Omental fat pad (tissue), 4 donors: ENCODE results near the gene CPO. TPM values are rescaled to one million over a fixed set of nuclear protein-coding genes. Genes with fewer than 3 reads are reported as not detected.

Experiments
- ATAC-seq: fragments of 150-250 bp; one replicate; pipeline ENCODE4 v1.9.1; 2016; ENCODE audit warnings: mild to moderate bottlenecking, moderate library complexity; ENCODE audit not compliant: low FRiP score
- DNase-seq: peaks from one replicate; pipeline ENCODE4 v3.0.0-alpha.2; 2019; ENCODE audit warnings: low spot score
- total RNA-seq, 4 donors: library from RNA; depleted of rRNA; stranded (reverse); fragments of >200 nt; gene quantifications; one replicate each; pipeline ENCODE4 v1.1.0, GENCODE V29; 2016
- TF ChIP-seq, protein P1 (sequence below), 3 donors: fragments of 450-650 bp; IDR thresholded peaks; one replicate each; pipeline ENCODE4 v1.5.1; 2016 to 2017; ENCODE audit warnings: antibody characterized with exemption in 3 of 3, mild to moderate bottlenecking in 3 of 3, moderate library complexity in 2 of 3

Gene CPO
- total RNA-seq: 1 to 10 TPM in 1 of 4 donors, under 1 TPM in 2, not detected in 1; 0.48 to 2.0 (median 0.69) TPM

DNA sequence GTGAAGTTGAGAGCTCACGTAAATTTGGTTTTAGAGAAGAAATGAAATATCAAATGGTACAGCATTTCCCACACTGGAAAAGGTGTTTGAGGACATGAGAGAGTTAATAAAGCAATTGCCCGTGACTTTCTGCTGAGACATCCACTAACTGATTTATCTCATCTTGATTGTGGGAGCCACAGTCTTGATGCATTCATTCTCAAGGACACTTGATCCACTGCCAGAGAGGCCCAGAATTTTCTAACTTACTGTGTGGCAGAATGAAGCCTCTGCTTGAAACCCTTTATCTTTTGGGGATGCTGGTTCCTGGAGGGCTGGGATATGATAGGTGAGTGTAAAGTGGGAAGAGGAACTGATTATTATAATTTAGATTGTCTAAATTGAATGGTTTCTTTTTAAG, at the start of gene CPO:
TSS of gene CPO (plus strand) at position 179 of the 400 bp plus-strand sequence. CDS start at position 261, 82 bp downstream.
- no peak for DNase-seq
- TF ChIP-seq, protein P1, sequence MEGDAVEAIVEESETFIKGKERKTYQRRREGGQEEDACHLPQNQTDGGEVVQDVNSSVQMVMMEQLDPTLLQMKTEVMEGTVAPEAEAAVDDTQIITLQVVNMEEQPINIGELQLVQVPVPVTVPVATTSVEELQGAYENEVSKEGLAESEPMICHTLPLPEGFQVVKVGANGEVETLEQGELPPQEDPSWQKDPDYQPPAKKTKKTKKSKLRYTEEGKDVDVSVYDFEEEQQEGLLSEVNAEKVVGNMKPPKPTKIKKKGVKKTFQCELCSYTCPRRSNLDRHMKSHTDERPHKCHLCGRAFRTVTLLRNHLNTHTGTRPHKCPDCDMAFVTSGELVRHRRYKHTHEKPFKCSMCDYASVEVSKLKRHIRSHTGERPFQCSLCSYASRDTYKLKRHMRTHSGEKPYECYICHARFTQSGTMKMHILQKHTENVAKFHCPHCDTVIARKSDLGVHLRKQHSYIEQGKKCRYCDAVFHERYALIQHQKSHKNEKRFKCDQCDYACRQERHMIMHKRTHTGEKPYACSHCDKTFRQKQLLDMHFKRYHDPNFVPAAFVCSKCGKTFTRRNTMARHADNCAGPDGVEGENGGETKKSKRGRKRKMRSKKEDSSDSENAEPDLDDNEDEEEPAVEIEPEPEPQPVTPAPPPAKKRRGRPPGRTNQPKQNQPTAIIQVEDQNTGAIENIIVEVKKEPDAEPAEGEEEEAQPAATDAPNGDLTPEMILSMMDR (IDR thresholded peaks at IDR 0.05): no peak
- no peak for ATAC-seq

- no peak for DNase-seq
- TF ChIP-seq, protein P1 (IDR thresholded peaks at IDR 0.05): no peak
- no peak for ATAC-seq
Measured at GRCh38 chr2:206890179-206890578, 49.1 kb upstream of the CPO start.

DNA sequence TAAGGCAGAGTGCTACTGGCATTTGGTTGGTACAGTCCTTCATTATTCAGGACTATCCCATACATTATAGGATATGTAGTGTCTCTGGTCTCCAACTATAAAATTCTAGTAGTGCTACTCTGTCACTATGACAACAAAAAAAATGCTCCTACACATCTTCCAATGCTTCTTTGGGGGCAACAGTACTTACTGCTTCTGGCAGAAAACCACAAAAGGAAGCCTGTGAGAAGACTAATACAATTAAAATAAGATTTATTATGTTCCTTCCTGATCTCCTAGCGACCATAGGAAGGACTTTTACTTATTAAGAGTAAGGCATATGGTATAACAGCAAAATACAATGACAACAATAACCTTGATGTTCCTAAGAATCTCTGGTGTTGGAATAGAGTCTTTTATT, 48.4 kb upstream of the CPO start:
- DNase-seq (no peak), ATAC-seq (no peak)
- TF ChIP-seq, protein P1 (IDR thresholded peaks at IDR 0.05): no peak

- TF ChIP-seq, protein P1 (IDR thresholded peaks at IDR 0.05): no peak
- DNase-seq (no peak), ATAC-seq (peak; percentile 87)
Measured at GRCh38 chr2:206915121-206915520, 24.2 kb upstream of the CPO start.

DNA sequence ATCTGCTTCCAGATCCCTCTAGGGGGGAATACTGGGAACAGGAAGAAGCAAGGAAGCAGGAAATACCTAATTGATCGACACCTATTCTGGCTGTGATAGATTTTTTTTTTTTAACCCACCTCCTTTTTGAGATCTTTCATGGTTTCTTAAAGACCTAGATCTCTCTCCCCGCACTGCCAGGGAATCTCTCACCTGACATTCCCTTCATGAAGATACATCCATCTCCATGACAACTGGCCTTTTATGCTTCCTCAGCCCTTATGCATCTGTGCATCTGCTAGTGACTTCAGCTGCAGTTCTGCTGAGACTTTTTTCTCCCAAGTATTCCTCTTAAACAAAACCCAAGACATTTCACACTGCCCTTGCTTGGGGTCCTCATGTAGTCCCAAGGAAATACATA, 21.1 kb upstream of the CPO start:
- ATAC-seq: no peak
- DNase-seq: no peak
- TF ChIP-seq, protein P1 (IDR thresholded peaks at IDR 0.05): no peak

GRCh38 chr2:206920310-206920709, 19.0 kb upstream of the CPO start:
- TF ChIP-seq, protein P1 (IDR thresholded peaks at IDR 0.05): no peak
- DNase-seq (no peak), ATAC-seq (no peak)

DNA sequence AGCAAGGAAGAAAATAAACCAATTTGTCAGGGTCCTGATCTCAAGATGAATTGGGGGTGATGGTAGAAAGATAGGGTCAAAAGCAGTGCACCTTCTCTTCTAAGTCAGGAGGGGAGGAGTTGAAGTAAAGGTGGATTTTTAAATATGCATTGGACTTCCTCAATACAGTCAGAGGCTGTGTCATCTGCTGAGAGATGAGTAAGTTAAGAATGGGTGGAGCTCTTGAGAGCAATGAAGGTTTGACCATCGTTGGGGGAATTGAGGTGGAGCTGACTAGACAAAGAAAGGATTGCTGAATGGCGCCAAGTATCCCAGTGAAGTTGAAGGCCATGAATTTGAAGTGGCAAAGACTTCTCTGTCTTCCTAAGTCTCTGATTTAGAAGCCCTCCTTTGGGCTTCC, 18.4 kb upstream of the CPO start:
- no peak for ATAC-seq
- TF ChIP-seq, protein P1 (IDR thresholded peaks at IDR 0.05): no peak
- no peak for DNase-seq
